ENCODE measurements around the gene ACAD10.
"Not testable (repeated sequence)": the region's sequence is repeated elsewhere in the genome, so short reads cannot be mapped to it uniquely, and the experiment has no call there.

The ACAD10 gene

GRCh38 chr12:111687255-111687654 lies 1.4 kb downstream of the ACAD10 start:
- DNase-seq (ENCODE audit: low read depth in 2 of 2) = no peak

DNA sequence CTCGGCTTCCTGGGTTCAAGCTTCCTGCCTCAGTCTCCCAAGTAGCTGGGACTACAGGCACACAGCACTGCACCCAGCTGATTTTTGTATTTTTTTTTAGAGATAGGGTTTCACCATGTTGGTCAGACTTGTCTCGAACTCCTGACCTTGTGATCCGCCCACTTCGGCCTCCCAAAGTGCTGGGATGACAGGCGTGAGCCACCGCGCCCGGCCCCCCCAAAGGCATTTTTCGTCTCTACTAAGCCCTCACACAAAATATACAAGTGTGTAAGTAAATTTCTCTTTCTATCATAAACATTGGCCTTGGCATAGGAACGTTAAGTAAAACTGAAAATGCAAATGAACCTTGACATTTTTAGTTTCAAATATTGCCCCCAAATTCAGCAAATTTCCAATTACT lies 2.1 kb downstream of the ACAD10 start:
- no peak for DNase-seq (ENCODE audit: low read depth in 2 of 2)

DNA sequence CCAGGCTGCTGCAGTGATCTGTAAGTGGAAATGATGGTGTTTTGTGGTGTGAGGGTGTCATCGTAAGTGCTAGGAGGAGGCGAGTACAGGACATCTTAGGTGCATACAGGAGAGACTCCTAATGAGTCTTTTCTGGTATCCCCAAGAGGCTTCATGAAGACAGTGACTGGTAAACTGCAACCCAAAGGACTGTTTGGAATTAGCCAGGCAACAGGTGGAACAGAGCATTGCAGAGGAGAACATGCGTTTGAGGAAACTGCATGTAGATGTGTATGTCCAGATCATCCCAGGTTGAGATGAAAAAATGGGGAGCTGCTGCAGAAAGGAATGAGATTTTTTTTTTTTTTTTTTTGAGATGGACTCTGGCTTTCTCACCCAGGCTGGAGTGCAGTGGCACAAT lies 5.4 kb downstream of the ACAD10 start:
- no peak for DNase-seq (ENCODE audit: low read depth in 2 of 2)

DNA sequence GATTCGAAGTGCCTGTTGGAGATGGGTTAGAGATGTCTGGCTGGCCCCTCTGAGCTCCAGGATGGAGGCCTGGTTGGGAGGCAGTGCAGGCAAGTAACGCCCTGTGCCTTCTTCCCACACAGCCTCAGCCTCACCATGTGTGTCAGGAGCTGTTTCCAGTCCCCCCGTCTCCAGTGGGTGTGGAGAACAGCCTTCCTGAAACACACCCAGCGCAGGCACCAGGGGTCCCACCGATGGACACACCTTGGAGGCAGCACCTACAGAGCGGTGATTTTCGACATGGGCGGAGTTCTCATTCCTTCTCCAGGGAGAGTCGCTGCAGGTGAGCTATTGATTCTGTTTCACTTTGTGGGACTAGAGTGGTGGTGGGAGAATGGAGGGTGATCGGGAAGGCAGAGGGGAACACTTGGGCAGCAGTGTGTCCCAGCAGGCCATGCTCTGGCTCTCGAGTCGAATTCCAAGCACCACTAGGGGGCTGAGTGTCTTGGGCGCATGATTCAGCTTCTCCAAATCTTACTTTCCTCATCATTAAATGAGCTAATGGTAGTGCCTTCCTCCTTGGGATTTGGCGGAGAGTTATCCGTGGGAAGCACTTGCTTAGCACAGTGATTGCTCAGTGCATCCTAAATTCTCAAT lies 6.8 kb downstream of the ACAD10 start:
- DNase-seq (ENCODE audit: low read depth in 2 of 2) = no peak

DNA sequence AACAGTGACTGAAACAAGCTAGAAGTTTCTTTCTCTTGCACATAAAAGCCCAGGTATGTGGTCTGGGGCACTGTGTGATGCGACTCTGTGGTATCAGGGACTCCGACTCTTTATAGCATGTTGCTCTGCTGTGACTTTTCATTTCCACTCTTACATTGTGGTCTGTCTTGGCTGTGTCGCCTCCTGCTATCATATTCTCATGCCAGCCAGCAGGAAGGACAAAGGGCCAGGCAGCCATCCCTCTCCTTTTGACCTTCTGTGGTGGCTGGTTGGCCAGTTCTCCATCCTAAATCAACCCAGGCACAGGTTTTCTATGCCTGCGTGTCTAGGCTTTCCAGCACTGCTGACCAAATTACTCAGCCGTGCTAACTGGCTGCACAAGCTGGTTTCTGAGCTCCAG lies 8.0 kb downstream of the ACAD10 start:
- DNase-seq (ENCODE audit: low read depth in 2 of 2) = no peak

- DNase-seq (ENCODE audit: low read depth in 2 of 2) = no peak
These were observed 14.1 kb downstream of the ACAD10 start for GRCh38 chr12:111699962-111700361.

GRCh38 chr12:111705672-111706071 lies 19.8 kb downstream of the ACAD10 start:
- no peak for DNase-seq (ENCODE audit: low read depth in 2 of 2)

- no peak for DNase-seq (ENCODE audit: low read depth in 2 of 2)
These were observed 20.3 kb downstream of the ACAD10 start for GRCh38 chr12:111706145-111706544.

GRCh38 chr12:111715279-111715678 lies 29.4 kb downstream of the ACAD10 start:
- no peak for DNase-seq (ENCODE audit: low read depth in 2 of 2)

- DNase-seq (ENCODE audit: low read depth in 2 of 2) = not testable (repeated sequence)
These were observed 33.5 kb downstream of the ACAD10 start for GRCh38 chr12:111719316-111719715.

DNA sequence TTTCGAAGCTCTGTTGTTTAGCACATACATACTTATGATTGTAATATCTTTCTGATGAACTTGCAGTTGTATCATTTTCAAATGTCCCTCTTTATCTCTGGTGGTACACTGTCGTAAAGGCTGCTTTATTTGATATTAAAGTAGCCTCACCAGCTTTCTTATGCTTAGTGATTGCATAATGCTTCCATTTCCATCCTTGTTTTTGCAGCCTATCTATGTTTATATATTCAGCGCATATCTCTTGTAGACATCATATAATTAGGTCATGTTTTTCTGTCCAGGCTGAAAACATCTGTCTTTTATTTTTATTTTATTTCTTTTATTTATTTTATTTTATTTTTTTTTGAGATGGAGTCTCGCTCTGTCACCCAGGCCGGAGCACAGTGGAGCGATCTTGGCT lies 34.6 kb downstream of the ACAD10 start:
- DNase-seq (ENCODE audit: low read depth in 2 of 2) = no peak

DNA sequence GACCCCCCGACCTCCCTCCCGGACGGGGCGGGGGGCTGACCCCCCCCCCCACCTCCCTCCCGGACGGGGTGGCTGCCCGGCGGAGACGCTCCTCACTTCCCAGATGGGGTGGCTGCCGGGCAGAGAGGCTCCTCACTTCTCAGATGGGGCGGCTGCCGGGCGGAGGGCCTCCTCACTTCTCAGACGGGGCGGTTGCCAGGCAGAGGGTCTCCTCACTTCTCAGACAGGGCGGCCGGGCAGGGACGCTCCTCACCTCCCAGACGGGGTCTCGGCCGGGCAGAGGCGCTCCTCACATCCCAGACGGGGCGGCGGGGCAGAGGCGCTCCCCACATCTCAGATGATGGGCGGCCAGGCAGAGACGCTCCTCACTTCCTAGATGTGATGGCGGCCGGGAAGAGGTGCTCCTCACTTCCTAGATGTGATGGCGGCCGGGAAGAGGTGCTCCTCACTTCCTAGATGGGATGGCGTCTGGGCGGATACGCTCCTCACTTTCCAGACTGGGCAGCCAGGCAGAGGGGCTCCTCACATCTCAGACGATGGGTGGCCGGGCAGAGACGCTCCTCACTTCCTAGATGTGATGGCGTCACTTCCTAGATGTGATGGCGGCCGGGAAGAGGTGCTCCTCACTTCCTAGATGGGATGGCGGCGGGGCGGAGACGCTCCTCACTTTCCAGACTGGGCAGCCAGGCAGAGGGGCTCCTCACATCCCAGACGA lies 38.0 kb downstream of the ACAD10 start:
- DNase-seq (ENCODE audit: low read depth in 2 of 2) = not testable (repeated sequence)

DNA sequence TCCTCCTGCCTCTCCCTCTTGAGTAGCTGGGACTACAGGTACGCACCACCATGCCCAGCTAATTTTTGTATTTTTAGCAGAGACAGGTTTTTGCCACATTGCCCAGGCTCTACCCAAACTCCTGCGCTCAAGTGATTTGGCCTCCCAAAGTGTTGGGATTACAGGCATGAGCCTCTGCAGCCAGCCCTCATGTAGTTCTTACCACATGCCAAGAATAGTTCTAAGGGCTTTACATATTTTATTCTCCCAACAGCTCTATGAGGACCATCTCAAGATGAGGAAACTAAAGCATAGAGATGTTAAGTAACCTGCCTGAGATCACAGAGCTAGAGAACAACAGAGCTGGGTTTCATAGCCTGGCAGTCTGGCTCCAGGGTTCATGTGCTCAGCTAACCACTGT lies 42.9 kb downstream of the ACAD10 start:
- no peak for DNase-seq (ENCODE audit: low read depth in 2 of 2)

DNA sequence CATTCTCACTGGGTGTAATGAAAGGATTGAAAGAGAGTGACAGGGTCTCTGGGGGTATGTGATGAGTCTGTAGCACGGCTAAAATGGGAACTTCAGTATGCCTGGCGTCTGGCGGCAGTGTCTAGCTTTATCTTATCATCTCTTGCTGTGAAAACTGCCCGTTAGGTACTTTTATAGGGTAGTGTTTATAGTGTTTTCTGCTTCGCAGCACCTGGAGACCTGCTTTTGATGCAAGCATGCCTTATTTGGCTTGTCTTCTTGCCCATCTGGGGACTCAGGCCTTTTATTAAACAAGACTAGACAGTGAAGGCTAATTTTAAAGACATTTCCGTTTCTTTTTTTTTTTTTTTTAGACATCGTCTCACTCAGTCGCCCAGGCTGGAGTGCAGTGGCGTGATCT lies 44.6 kb downstream of the ACAD10 start:
- no peak for DNase-seq (ENCODE audit: low read depth in 2 of 2)

- no peak for DNase-seq (ENCODE audit: low read depth in 2 of 2)
These were observed 46.9 kb downstream of the ACAD10 start for GRCh38 chr12:111732786-111733185.

DNA sequence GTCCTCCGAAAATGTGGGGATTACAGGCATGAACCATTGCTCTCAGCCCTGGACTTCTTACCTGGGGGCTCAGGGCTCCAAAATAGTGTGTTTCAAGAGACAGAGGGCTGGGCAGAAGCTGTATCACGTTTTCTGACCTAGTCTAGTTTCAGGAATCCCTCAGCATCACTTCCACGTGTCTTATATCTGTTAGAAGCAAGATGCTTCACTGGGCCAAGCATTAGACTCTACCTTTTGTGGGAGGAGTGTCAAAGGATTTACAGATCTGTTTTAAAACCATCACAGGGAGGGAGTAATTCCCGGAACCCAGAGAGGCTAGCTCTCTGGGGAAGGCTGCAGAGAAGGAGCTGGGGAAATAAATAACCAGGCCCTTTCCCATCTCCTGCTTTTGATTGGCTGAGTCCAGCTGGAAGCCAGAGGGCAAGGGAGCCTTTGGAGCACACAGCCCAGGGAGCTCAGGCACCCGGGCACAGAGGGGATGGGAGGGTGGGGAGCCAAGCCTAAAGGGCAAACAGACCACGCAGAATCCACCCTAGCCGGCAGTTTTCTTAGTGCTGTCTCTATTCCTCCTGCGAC lies 47.6 kb downstream of the ACAD10 start:
- no peak for DNase-seq (ENCODE audit: low read depth in 2 of 2)

GRCh38 chr12:111739524-111739923 lies 53.7 kb downstream of the ACAD10 start:
- DNase-seq (ENCODE audit: low read depth in 2 of 2) = not testable (repeated sequence)

- DNase-seq (ENCODE audit: low read depth in 2 of 2) = no peak
These were observed 55.5 kb downstream of the ACAD10 start for GRCh38 chr12:111741235-111741812.

- no peak for DNase-seq (ENCODE audit: low read depth in 2 of 2)
These were observed 59.4 kb downstream of the ACAD10 start for GRCh38 chr12:111745211-111745610.

GRCh38 chr12:111747333-111747732 lies 61.5 kb downstream of the ACAD10 start:
- DNase-seq (ENCODE audit: low read depth in 2 of 2) = no peak

DNA sequence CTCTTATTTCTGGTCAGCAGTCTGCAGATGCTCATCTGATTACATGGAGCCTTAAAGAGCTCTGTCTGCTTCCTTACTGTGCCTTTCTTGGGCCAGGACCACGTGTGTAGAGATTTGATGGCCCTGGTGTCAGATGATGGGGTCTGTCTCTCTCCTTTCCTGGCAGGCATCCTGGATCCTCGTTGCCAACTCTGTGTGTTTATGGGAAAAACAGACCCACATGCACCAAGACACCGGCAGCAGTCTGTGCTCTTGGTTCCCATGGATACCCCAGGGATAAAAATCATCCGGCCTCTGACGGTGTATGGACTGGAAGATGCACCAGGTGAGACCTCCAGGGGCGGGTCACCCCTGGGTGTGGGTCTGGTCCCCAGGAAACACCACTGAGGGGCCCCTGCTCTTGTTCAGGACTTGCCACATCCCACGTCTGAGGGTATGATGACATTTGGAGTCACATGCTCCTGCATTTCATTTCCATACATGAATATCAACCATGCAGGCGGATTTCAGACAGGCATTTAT lies 62.4 kb downstream of the ACAD10 start:
- no peak for DNase-seq (ENCODE audit: low read depth in 2 of 2)

DNA sequence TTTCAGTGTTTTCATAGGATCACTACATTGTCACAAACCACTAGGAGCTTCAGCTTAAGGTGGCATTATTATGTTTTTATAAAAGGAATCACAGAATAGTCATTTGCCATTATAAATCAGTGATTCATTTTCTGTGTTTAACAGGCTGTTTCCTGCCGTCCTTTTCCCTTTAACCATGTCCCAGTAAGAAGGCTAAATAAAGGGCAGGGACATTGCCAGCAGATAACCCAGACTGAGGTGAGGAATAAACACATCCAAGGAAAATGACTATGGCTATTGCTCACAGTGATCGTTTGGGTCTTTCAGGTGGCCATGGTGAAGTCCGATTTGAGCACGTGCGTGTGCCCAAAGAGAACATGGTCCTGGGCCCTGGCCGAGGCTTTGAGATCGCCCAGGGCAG lies 63.0 kb downstream of the ACAD10 start:
- no peak for DNase-seq (ENCODE audit: low read depth in 2 of 2)

- DNase-seq (ENCODE audit: low read depth in 2 of 2) = no peak
These were observed 63.5 kb downstream of the ACAD10 start for GRCh38 chr12:111749391-111749790.
